Measurements from ENCODE around the gene DPP4.
"Not testable (repeated sequence)": the region's sequence is repeated elsewhere in the genome, so short reads cannot be mapped to it uniquely, and the experiment has no call there.

The DPP4 gene

GRCh38 chr2:162056796-162057399, 17.1 kb downstream of the DPP4 start:
- DNase-seq: peak; percentile 35

DNA sequence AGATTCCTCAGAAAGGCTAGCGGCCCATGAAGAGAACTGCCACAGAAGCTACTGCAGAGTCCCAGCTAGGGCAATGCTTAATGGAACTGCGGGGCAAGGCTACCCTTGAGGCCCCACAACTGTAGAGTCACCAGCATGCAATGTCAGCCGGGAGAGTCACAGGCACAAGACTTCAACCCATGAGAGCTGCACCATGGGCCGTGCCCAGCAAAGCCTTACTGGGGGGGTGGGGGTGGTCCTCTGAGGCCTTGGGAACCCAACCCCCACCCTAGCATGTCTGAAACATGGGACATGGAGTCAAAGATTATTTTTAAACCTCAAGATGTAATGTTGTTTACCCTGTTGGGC, 20.2 kb downstream of the DPP4 start:
- DNase-seq: no peak

DNA sequence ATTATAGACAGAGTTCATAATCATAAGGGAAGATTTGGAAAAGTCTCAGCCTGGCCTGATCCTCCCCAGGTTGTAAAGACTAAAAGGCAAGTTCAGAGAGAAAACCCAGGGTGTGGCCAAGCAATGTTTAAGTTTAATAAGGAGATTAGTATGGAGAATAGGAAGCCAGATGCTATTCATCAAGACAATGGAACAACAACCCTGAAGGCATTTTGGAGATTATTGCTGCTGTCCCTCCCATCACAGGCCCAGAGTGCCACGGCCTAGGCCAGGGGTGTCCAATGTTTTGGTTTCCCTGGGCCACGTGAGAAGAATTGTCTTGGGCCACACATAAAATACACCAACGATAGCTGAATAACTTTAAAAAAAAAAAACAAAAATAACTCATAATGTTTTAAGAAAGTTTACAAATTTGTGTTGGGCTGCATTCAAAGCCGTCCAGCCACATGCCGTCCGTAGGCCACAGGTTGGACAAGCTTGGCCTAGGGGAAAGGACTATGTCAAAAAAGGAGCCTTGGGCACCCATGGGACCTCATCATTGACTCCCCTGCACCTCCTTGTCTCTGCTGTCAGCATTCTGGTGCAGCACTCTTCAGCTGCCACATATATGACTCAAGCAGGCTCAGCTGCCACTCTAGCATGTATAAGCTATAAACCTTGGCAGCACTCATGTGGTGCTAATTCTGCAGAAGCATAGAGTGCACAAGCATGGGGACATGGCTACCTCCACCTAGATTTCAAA, 20.8 kb downstream of the DPP4 start:
- DNase-seq: no peak

DNA sequence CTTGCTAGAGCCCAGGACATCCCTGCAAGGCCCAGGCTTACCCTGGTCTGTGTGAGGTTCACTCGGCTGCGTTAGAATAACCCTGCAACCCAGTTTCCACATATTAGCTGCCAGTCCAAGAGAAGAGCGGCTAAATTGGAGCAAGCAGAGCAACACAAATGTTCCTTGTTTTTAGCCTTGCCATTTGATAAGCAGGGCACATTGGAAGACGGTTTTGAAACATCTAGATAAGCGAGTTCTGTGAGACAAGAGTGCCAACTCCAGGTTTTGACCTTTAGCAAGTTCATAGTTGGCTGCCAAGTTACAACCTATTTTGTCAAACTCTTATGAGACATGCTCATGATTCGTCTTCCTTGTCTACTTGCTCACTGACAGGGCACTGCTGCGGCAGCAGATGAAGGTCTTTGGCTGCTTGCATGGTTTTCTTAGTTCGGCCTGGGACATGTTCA, 23.5 kb downstream of the DPP4 start:
- no peak for DNase-seq

DNA sequence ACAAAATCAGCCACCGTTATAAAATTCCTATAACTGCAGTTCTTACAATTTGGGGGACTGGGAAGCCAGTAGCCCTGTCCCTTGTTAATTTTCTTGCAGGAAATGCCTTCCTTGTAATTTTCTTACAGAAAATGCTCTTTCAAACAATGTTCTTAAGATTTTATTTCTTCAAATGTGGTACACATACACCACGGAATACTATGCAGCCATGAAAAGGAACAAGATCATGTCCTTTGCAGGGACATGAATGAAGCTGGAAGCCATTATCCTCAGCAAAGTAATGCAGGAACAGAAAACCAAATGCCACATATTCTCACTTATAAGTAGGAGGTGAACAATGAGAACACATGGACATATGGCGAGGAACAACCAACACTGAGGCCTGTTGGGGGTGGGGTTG, 24.9 kb downstream of the DPP4 start:
- not testable (repeated sequence) for DNase-seq

GRCh38 chr2:162044586-162044985, 29.4 kb downstream of the DPP4 start:
- DNase-seq: no peak

DNA sequence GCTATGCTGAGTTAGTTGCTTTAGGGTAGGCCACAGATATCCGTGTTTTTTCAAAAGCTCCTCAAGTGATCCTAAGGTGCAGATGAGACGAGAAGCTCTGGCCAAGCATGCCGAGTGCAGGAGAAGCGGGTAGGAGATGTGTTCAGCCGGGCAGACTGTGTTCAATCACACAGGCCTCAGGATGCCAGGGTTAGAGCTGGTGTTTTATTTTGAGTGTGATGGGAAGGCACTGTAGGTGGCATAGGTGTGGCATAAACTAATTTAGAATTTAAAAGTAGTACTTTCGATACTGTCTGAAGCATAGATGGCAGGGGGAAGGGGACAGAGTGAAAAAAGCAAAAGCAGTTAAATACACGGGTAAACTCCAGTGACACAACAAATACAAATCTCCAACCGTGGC, 30.9 kb downstream of the DPP4 start:
- DNase-seq: no peak

- DNase-seq: no peak
Measured at GRCh38 chr2:162041485-162041884, 32.5 kb downstream of the DPP4 start.

- DNase-seq: no peak
Measured at GRCh38 chr2:162038725-162039124, 35.3 kb downstream of the DPP4 start.

- DNase-seq: no peak
Measured at GRCh38 chr2:162037886-162038285, 36.1 kb downstream of the DPP4 start.

DNA sequence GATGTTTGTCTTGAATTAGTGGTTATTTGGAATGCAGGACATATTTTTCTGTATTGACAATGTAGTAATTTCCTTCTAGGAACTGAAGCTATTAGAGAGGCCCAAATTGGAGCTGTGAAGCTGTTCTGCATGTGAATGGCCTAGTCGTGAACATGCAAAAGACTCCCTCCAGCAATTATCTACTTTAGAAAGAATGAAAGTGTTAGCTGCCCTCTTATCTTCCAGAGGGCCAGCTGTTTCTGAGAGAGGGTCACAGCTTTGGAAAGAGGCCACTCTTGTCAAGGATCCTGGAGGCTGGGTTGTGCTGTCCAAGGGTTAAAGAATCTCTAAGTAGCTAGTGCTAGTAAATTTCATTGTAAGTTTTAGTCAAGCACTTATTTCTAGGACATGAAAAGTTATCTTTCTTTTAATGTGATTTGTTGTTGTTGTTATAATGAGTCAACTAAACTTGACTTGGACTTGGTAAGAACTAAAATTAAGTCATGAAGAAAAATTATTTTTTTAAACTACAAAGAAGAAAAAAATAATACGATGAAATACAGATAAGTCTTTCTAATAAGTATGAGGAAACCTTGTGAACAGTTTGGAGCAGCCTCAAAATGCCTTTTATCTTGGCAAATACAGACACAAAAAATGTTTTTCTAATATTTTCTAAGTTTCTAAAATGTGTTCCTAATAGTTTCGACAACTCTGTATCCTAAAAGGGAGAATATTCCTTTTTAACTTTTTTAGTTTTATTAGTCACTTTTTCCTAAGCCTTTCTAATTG, 36.8 kb downstream of the DPP4 start:
- DNase-seq: no peak

GRCh38 chr2:162035981-162036380, 38.0 kb downstream of the DPP4 start:
- DNase-seq: no peak

- no peak for DNase-seq
Measured at GRCh38 chr2:162030363-162031190, 43.4 kb downstream of the DPP4 start.

GRCh38 chr2:162029287-162029901, 44.6 kb downstream of the DPP4 start:
- peak; percentile 73 for DNase-seq

GRCh38 chr2:162028511-162028910, 45.5 kb downstream of the DPP4 start:
- DNase-seq: no peak

GRCh38 chr2:162025121-162025911, 48.7 kb downstream of the DPP4 start:
- DNase-seq: peak; percentile 81

DNA sequence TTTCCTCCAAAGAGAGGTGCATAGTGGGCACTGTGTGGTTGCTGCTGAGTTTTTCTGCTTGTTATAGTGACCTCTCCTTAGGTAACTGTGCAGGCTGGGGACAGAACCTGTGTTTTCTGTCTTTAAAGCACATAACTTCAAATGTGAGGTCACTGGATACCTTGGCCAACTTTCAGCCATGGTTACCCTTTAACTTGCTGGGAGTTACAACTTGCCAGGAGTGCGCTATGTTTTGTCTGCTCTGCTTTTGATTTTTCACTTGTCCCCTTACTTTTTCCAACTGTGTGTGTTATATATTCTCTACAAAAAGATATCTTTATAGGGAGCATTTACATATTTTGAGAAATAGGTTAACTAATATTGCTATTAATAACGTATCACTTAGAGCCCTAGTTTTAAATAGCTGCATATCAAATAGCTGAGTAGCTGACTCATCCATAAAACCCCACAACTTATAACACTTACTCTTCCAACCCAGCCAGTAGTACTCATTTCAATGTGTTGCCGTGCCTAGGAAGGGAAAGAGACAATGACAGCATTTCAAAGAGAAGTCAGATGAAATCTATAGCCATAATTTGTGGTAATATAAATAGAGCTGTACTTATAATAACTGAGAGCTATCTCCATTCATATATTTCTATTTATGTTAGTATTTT, 51.6 kb downstream of the DPP4 start:
- DNase-seq: peak; percentile 25

GRCh38 chr2:162021516-162022058, 52.4 kb downstream of the DPP4 start:
- no peak for DNase-seq

DNA sequence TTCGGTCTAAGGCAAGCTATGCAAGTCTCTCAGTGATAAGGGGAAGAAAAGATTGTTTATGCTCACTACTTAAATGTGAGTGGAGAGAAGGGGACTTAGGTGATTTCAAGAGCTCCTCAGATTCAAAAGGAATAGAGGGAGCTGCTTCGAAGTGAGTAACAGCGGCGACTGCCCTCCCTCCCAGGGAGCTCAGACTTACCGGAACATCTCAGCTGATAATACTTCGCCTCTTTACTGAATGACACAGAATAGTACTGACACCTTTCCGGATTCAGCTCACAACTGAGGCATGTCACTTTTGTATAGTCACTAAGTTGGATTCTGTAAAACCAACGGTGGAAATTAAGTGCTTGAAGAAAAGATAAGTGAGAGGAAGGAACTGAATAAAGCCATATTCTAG, 55.5 kb downstream of the DPP4 start:
- DNase-seq: no peak

- no peak for DNase-seq
Measured at GRCh38 chr2:162017233-162017632, 56.8 kb downstream of the DPP4 start.

DNA sequence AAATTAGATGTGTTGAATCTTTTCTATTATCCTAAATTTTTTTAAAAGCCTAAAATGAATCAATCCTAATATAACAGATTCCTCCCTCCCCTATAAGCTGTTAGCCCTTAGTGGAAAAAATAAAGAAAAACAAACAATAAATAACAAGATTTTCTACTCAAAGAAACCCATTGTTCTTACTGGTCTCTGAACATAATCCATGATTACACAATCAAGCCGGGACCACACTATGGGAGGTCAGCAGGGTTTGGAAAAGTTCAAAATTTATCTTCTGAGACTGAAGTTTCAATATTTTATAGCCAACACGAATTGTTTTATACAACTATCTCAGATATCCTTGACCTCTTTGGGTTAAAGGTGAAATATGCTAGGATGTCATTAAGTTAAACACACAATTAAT, 57.9 kb downstream of the DPP4 start:
- no peak for DNase-seq
